SW 1271 (cell line): ENCODE results near the gene NHLRC4.

Source experiments
- DNase-seq, 2 experiments: peaks; one replicate each; lab custom pipeline; 2025; lab: John Stamatoyannopoulos, UW

Gene NHLRC4

DNA sequence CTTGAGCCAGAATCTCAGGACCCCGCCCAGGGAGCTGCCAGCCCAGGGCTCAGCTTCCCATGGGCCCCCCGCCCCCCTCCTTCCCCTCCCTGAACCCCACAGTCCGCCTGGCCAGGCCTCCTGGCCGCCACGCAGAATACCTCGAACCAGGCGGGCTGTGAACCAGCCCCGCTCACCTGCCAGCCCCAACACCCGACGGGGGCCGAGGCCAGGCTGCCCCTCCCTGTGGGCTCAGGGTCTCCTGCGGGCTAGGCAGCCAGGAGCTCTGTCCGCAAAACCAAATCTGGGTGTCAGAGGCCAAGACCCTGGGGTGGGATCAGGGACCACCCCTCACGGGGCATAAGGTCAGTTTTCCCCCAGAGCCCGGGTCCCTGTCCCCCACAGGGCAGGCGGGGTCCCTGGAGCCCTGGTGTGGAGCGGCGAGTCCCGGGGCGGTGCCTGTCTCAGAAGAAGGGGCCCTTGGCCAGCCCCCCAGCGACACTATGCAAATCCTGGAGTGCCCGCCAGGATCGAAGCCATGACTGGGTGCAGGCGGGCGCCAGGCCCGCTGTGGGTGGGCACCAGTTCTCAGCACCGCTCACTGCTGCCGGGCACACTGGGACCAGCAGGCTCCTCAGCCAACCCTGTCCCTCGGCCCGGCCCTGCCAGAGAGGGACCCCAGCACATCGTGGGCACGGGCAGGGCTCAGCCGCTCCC, 13.1 kb upstream of the NHLRC4 start:
- no peak for DNase-seq

DNA sequence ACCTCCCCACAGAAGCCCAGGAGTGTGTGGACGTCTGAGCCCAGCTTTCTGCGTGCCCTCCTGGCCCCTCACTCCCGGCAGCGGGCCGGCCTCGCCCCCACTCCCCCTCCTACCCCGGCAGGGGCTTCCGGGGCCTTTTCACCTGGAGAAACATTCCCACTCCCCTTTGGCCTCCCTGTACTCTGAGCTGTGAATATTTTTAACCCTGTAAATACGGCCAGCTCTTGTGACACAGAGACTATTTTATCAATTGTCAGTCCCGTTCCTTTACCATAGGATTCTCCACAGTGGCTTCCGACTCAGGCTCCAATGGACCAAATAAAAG, 12.5 kb upstream of the NHLRC4 start:
- no peak for DNase-seq

DNA sequence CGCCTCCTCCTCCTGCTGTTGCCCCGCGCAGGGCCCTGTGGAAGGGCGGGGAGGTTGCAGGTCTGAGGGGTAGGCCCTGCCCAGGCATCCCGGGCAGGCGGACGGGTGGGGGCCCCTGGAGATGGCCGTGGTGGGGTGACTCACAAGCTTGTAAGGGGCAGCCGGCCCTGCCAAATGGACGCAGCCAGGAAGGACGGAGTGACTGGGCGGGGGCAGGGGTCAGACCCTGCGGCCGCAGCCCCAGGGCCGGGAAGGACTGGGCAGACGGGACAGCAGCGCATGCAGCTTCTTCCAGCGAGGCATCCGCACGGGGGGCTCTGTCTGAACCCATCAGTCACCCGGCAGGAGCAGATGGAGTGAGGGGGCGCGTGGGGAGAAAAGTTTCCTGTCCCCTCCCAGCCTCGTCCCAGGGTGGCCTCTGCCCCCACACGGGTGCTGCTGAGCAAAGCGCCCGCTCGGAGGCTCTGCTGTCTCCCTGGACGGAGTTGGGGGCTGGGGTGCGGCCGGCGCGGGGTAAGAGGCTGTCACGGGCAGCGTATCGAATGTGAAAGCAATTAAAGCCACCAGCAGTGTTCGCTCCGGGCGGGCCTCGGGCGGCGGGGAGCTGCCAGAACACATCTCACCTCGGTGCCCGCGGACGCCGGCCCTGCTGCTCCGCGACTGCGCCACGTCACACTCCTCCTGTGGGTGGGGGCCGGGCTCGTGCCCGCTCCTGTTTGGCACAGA, 12.0 kb upstream of the NHLRC4 start:
- no peak for DNase-seq

DNA sequence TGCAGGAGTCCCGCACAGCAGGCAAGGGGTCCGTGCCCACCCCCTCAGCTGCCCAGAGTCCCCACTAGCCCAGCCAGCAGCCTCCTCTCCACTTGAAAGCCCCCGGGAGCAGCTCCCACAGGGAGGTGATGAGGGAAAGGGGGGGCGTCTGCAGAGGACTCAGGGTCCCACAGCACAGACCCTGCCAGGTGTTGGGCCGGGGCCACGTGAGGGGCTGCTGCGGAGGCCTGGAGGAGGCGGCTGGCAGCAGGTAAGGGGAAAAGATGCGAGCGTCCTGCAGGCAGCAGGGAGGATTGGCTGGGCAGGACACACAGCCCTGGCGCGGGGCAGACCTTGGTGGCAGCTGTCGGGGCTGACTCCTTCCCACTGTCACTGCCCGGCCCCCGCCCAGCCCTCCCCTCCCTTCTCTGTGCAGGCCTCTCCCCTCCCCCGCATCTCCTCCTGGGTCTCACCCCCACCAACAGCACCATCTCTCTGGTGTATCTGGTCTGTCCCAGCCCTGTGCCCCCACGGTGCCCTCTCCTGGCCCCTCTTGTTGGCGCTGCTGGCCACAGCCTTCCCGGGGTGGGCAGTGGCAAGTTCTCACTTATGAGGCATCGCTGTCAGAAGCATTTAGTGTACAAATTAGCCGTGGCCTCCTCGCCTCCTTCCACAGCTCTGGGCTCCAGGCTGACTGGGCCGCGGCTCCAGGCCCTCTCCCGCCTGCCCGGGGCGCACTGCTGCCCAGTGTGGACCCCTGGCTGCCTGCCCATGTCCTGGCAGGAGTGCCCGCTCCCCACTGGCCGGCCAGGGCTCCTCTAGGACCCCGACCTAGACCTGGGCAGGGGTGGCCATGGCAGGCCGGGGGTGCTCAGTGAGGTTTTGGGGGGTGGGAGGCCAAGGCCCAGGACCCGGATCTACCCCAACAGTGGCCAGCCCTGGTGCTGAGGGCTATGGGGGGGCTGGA, 11.0 kb upstream of the NHLRC4 start:
- DNase-seq: no peak

DNA sequence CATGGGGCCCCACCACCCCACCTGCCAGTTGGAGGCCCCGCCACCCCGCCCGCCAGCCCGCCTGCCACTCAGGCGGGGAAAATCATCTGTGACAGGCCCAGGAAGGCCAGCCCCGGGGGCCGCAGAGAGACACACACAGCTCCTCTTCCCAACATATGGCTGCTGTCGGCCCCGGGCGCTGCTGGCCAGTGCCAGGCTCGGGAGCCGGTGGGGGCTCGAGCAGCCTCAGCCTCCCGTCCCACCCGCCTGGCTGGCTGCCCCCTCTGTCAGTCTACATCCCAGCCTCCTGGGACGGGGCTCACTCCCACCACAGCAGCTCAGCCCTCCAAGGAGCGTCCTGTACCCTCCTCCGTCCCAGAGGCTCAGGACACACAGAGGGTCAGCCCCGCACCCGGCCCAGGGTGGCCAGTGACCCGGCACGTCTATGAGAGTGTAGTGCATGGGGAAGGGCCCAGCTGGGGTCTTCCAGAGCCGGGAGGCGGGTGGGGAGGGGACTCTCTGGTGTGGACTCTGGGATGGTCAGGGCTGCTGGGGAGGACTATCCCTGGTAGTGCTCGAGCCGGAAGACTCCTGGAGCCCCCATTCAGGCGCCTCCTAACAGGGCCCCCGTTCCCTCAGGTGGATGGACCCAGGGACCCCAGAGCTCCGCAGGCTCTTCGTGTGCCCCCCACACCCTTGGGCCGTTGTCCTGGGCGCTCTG, 10.2 kb upstream of the NHLRC4 start:
- no peak for DNase-seq

DNA sequence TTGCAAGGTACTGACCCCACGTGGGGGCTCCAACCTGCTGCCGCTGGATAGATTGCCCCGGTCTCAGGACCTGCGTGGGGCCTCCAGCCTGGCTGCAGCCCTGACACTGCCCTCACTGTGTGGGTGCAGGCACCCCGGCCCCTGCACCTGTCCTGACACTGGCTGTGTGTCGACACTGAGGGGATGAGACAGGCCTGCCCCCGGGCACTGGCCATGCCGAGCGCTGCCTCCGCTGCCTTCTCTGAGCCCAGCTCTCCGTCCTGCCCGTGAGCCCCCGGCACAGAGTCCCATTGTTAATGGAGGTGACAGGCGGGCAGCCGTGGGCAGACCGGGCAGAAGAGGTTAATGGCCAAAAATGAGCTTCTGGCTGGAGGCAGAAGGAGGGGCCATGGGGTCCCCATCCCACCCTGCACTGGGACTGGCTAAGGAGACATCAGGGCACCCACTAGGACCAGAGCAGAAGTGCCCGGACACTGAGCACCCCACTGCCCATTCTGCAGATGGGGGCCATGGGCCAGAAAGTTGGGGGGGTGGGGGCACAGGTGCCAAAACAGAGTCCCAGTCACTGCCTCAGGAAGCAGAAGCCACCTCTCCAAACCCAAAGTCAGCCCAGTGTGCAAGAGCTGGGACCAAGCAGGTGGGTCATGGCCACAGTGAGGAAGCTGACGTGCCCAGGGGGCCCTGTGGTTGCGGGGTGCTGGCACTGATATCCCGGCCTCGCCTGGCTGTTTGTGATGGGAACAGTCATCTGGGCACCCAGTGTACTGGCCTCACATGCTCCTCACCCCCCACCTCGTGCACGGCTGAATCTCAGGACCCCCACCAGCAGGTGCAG, 9.1 kb upstream of the NHLRC4 start:
- no peak for DNase-seq

DNA sequence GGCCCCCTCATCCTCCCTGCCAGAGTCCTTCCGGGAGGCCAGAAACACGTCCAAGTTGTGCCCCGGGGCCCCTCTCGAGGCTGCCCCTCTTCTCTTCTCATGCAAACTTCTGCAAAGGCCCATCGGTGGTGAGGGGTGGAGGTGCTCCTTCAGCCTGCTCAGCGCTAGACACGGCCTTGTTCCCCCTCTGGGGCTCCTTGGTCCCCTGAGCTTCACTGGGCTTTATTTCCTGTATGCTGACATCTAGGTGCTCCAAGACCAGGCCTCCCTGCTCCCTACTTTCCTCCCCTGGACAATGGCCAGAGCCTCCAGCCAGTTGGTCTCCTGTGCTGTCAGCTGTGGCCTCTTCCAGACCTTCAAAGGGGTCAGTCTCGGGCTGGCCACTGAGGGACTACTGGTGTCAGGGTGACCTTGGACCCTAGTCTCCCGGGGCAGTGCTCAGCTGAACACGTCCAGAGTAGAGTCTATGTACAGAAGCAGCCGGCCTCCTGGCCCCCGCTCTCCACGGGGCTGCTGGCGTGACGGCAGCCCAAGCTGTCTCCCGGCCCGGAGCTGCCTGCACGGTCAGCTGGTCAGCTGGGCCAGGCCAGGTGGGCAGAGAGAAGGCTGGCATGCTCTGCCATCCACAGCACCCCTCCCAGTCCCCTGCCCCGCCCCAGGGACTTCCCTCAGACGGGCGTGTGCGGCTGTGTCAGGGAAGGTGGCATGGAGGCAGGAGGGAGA, 8.3 kb upstream of the NHLRC4 start:
- no peak for DNase-seq

DNA sequence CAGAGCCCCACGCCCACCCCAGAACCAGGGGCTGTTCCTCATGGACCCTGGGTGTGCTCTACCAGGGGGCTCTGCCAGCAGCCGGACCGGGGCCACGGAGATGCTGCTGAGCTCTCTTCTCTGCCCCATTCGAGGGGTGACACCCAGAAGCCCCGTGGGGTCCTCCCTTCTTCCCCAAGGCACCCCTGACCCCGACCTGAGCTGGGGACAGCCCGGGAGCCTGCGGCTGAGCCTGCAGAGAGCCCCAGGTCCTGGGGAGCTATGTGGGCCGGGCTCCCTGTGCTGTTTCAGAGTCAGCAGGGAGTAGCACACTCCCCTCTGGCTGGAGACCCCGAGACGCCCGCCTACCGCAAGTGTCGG, 7.8 kb upstream of the NHLRC4 start:
- no peak for DNase-seq

DNA sequence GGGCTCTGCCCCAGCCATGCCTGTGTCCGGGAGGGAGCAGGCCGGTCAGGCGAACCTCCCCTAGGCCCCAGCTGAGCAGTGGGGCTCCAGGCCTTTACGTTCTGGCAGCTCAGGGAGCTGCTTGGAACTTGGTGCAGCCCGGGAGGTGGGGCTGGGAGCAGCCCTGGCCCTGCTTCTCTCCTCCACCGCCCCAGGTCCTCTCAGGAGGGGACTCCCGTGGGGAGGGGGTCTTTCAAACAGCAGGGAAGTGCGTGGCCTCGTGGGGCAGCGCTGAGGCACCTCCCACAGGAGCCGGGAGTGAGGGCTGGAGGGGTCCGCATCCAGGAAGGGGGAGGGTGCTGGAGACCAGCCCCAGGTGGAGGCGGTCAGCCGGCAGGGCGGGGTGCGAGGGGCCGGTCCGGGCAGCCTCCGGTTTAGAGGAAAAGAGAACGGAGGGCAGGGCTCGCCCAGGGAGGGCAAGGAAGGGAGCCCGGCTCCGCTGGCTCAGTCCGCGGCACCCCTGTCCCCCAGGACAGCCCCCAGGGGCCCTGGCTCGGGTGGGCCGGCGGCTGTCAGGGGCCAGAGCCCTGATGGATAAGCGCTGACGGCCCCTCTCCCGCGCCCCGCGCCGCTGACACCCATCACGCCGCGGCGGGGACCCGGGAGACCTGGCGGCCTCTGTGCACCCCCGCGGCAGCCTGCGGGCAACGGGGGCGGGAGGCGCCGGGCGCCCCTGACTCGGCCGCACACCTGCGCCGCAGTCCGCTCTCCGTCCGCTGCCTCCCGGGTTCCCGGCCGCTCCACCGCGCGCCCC, 7.2 kb upstream of the NHLRC4 start:
- no peak for DNase-seq

DNA sequence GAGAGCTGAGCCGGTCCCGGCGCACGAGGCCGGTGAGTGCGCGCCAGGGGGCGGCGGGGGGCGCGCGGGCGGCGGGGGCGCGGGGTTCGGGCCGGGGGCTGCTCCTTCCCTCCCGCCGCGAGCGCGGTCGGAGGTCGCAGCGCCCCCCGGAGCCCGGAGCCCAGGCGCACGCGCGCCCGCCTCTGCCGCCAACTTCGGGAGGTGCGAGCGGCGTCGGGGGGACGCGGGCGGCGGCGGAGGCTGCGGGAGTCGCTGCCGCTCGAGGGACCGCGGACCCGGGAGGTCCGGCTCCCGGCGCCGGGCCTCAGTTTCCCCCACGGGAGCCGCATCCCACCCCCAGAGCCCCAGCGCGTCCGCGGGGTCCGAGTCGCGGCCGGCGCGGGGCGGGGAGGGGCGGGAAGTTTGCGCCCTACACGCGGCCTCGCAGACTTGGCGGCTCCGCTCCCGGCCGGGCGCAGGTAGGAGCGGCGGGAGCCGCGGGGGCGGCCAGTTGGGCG, 6.6 kb upstream of the NHLRC4 start, which contains the start of gene PRR35:
PRR35 (plus strand) TSS at position 191 of the 497 bp plus-strand sequence. CDS start 2,901 bp downstream, outside the sequence.
- DNase-seq: no peak

DNA sequence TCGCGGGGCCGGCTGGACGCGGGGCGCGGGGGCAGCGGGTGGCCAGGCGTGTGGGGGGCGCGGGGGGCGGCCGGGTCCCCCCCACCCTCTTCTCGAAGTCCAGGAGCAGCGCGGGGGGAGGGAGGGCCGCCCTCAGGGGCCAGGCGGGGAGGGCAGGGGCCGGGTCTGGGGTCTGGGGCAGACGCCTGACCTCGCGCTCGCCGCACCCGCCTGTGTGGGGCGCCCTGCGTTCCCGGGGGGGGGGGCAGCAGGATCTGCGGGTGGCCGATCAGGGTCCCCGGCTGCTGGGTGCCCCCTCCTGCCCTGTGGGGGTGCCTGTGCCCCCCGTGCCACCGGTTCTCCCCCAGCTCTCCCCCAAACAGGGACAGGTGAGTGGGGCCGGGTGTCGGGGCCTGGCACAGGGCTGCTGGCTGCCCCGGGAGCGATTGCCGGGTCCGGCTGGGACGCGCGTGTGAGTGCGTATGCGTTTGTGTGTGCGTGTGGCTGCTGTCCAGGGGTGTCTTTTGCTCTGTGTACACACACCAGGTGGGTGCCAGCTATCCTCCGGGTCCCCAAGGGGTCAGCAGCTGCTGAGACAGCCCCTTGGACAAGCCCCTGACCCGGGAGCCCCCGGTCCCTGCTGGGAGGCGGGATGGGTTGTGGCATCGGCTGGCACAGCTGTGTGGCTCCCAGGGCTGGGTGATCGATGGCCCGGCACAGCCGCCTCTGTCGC, 5.9 kb upstream of the NHLRC4 start:
- no peak for DNase-seq

DNA sequence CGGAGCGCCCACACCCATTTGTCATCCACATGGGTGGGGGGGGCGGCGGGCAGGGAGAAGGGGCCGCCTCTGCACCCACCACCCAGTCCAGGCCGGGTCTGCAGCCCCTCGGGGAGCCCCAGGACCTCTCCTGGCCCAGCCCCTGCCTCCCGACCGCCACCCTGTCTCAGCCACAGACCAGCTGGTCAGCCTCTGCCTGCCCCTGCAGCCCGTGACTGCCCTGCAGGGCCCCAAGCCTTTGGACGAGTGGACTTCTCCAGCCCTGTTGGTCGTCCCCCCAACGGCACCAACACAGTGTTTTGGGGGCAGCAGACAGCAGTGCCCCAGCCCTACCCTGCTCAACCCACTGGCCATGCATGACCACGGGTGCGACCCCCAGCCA, 5.4 kb upstream of the NHLRC4 start:
- DNase-seq: no peak

DNA sequence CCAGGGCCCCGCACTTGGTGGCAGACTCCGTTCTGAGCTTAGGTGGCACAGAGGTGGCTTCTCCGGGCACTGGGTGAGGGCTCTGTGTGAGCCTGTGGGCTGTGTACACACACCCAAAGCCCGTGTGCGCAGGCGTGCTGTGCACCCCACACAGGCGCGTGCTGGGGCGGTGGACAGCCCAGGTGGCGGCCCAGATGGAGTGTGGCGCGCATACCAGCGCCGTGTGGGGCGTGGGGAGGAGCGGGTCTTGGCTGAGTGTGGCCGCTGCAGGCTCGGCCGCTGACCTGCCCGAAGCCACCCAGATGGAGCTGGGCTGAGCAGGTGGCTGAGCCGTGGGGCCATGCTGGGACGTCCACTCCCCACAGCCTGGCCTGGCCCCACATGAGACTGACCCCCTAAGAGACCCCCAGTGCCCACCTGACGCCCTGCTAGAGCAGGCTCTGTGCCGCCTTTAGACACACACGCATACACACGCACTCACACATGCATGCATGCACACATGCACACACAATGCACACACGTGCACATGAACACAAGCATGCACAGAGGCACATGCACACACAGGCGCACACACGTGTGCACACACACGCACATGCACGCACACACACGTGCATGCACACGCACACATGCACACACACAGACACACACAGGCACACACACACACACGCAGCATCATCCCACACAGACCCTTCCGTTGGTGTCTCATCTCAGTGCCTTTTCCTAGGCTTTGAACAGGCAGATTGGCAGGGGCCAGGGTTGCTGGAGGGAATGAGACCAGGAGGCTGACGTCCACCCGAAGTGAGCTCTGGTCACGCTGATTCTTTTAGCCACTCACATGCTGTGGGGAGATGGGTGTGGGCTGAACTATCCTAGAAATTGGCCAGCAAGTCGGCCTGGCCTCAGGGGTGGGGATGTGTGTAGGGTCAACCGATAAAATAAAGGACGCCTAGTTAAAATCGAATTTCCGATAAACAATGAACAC, 4.6 kb upstream of the NHLRC4 start:
- no peak for DNase-seq

DNA sequence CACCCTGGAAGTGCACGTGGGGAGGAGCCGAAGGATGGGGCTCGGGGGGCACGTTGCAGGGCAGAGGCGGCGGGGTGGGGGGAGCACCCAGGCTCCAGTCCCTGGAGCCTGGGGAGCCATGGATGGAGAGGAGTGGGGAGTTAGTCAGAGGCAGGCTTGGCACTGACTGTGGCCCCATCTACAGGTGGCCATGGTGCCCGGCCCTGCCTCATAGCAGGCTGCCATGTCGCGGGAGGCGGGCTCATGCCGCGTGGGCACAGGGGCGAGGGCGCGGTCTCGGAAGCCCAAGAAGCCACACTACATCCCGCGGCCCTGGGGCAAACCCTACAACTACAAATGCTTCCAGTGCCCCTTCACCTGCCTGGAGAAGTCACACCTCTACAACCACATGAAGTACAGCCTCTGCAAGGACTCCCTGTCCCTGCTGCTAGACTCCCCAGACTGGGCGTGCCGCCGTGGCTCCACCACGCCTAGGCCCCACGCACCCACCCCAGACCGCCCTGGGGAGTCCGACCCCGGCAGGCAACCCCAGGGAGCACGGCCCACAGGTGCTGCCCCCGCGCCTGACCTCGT, 3.6 kb upstream of the NHLRC4 start:
- no peak for DNase-seq

DNA sequence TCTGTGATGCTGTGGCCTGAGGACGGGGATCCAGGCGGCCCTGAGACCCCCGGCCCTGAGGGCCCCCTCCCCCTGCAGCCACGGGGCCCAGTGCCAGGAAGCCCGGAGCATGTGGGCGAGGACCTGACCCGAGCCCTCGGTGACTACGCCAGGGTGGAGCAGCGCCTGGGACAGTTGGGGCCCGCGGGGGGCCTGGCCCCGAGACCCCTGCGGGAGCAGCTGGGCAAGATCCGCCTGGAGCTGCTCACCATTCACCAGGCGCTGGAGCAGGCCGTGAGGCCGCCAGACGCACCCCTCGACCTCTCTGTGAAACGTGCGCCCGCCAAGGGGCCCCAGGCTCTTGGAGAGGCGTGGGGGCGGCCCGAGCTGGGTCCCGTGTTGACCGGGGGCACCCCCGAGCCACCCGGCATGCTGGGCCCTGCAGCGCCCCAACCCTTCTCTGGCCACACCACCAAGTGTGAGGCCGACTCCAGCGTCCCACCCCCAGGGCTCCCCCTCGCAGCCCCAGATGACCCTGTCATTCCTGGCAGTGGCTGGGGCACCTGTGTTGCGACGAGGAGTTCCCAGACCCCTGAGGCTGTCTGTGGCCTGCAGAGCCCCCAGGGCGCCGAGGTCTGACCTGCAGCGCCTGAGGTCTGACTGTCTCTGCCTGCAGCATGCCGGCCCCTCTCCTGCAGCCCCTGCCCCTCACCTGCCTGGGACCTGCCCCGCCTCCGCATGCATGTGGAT, 2.0 kb upstream of the NHLRC4 start:
- DNase-seq: no peak
